OCI-LY1 (cell line): ENCODE results near the gene MYO5B.

ENCODE experiments used
- H2AFZ ChIP-seq: fragments of 200-600 bp; sonication (generic), shearing (Covaris generic); 2 replicates; pipeline ENCODE4 v1.6.0; 2014; ENCODE audit warnings: antibody characterized with exemption, mild to moderate bottlenecking, low read length
- H3F3A ChIP-seq: fragments of 200-600 bp; sonication (generic), shearing (Covaris generic); 2 replicates; pipeline ENCODE4 v1.6.0; 2014; ENCODE audit warnings: mild to moderate bottlenecking, antibody characterized with exemption, low read length, moderate library complexity; ENCODE audit not compliant: insufficient read depth
- H3K27ac ChIP-seq: fragments of 200-600 bp; sonication (generic); 2 replicates; pipeline ENCODE4 v1.5.1; 2014; ENCODE audit warnings: low read length, mixed run types, mild to moderate bottlenecking, low read depth; ENCODE audit not compliant: poor library complexity, severe bottlenecking
- H3K27me3 ChIP-seq: fragments of 200-600 bp; sonication (generic); 2 replicates; pipeline ENCODE4 v1.6.0; 2014; ENCODE audit warnings: antibody characterized with exemption, mild to moderate bottlenecking, low read length, moderate library complexity; ENCODE audit not compliant: insufficient read depth
- H3K36me3 ChIP-seq: fragments of 200-600 bp; sonication (generic); 2 replicates; pipeline ENCODE4 v1.6.1; 2014; ENCODE audit warnings: mild to moderate bottlenecking, antibody characterized with exemption, low read length, moderate library complexity, mixed read lengths; ENCODE audit not compliant: insufficient read depth
- H3K4me1 ChIP-seq: fragments of 200-600 bp; sonication (generic); 2 replicates; pipeline ENCODE4 v1.5.1; 2014; ENCODE audit warnings: mild to moderate bottlenecking, low read length, moderate library complexity; ENCODE audit not compliant: insufficient read depth, severe bottlenecking
- H3K4me2 ChIP-seq: fragments of 200-600 bp; sonication (generic), shearing (Covaris generic); 2 replicates; pipeline ENCODE4 v1.6.1; 2014; ENCODE audit warnings: low read length
- H3K4me3 ChIP-seq: fragments of 200-600 bp; sonication (generic); 2 replicates; pipeline ENCODE4 v1.5.1; 2014; ENCODE audit warnings: low read length, low read depth, mild to moderate bottlenecking, mixed read lengths; ENCODE audit not compliant: poor library complexity, severe bottlenecking
- H3K79me2 ChIP-seq: fragments of 200-600 bp; shearing (Covaris generic); 2 replicates; pipeline ENCODE4 v1.6.1; 2016; ENCODE audit warnings: mixed run types, low read length, mixed read lengths; ENCODE audit not compliant: insufficient read depth
- H3K9ac ChIP-seq: fragments of 200-600 bp; sonication (generic), shearing (Covaris generic); 2 replicates; pipeline ENCODE4 v1.6.1; 2014; ENCODE audit warnings: mild to moderate bottlenecking, low read length, mixed read lengths
- H3K9me2 ChIP-seq: fragments of 200-600 bp; sonication (generic), shearing (Covaris generic); 2 replicates; pipeline ENCODE4 v1.6.1; 2014; ENCODE audit warnings: low read depth, mild to moderate bottlenecking, low read length, mixed read lengths
- H3K9me3 ChIP-seq: fragments of 200-600 bp; shearing (Covaris generic); 2 replicates; pipeline ENCODE4 v1.6.1; 2014; ENCODE audit warnings: low read length, mixed read lengths
- H4K20me1 ChIP-seq: fragments of 200-600 bp; sonication (generic), shearing (Covaris generic); 2 replicates; pipeline ENCODE4 v1.6.0; 2016; ENCODE audit warnings: mild to moderate bottlenecking, low read length; ENCODE audit not compliant: insufficient read depth
- EZH2 ChIP-seq: fragments of 200-600 bp; sonication (generic), shearing (Covaris generic); IDR thresholded peaks from 2 replicates; pipeline ENCODE4 v1.8.0; 2017; ENCODE audit warnings: borderline replicate concordance, mixed run types, mild to moderate bottlenecking, antibody characterized with exemption, low read length, moderate library complexity, mixed read lengths
- TF ChIP-seq, protein P1 (sequence below): fragments of 200-600 bp; sonication (generic), shearing (Covaris generic); IDR thresholded peaks from 2 replicates; pipeline ENCODE4 v1.5.1; 2017; ENCODE audit warnings: mild to moderate bottlenecking, antibody characterized with exemption, low read length, moderate library complexity, mixed read lengths

Gene MYO5B

DNA sequence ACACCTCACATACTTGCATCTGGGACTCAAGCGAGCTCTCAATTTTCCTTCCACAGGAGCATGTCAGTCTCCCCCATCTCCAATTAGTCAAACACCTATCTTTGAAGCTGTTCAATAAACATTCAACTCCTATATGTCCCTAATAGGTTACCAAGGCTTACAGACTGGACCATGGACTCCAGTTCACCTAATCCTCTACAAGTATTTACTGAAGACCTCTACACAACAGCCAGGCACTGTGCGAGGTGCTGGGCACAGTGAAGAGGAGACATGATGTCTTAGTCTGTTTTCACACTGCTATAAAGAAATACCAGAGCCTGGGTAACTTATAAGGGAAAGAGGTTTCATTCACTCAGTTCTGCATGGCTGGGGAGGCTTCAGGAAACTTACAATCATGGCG, 129.9 kb downstream of the MYO5B start:
- H3K9me2 ChIP-seq, result no peaks in the 10 kb centered on the region
- H3K9me3 ChIP-seq, result no peaks in the 10 kb centered on the region
- no peaks in the 10 kb centered on the region for H3F3A ChIP-seq
- H3K4me1 ChIP-seq, result no peaks in the 10 kb centered on the region
- H3K27ac ChIP-seq, result no peak overlapping the region
- no peak overlapping the region for H2AFZ ChIP-seq
- H3K79me2 ChIP-seq, result no peaks in the 10 kb centered on the region
- no peaks in the 10 kb centered on the region for H4K20me1 ChIP-seq
- H3K9ac ChIP-seq, result no peak overlapping the region
- no peaks in the 10 kb centered on the region for H3K36me3 ChIP-seq
- H3K27me3 ChIP-seq, result no peaks in the 10 kb centered on the region
- TF ChIP-seq EZH2, result no peak
- TF ChIP-seq, protein P1, sequence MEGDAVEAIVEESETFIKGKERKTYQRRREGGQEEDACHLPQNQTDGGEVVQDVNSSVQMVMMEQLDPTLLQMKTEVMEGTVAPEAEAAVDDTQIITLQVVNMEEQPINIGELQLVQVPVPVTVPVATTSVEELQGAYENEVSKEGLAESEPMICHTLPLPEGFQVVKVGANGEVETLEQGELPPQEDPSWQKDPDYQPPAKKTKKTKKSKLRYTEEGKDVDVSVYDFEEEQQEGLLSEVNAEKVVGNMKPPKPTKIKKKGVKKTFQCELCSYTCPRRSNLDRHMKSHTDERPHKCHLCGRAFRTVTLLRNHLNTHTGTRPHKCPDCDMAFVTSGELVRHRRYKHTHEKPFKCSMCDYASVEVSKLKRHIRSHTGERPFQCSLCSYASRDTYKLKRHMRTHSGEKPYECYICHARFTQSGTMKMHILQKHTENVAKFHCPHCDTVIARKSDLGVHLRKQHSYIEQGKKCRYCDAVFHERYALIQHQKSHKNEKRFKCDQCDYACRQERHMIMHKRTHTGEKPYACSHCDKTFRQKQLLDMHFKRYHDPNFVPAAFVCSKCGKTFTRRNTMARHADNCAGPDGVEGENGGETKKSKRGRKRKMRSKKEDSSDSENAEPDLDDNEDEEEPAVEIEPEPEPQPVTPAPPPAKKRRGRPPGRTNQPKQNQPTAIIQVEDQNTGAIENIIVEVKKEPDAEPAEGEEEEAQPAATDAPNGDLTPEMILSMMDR, result no peak
- H3K4me3 ChIP-seq, result no peak overlapping the region
- H3K4me2 ChIP-seq, result no peak overlapping the region

DNA sequence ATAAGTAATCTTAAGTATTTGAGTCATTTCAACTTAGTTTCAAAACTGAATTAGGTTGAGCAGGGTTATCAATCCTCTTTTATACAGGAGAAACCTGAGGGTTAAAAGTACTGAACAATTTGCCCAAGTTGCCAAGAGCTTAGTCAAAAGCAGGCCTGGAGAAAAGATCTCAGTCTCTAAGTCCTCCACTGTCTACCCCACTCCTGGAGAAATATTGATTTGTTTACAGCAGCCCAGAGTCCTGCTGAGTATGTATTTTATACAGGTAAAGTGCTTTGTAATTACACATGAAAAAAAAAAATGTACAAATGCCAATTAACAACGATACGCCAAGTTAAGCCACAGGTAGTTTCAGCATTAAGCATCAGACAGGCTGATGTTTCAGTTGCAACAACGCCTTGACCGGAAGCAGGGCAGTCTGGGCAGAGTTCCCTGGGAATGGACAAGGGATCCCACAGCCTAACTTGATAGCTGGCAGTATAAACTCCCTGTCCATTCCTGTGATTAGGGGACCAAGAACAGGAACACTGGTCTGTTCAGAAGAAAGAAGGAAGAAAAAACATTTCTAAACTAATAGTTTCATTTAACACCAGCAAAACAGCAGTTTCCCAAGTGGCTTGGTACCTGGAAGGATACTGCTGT, 132.9 kb downstream of the MYO5B start:
- H3K4me3 ChIP-seq, result no peak overlapping the region
- H2AFZ ChIP-seq, result no peak overlapping the region
- H3F3A ChIP-seq, result no peaks in the 10 kb centered on the region
- no peaks in the 10 kb centered on the region for H3K9me3 ChIP-seq
- no peaks in the 10 kb centered on the region for H4K20me1 ChIP-seq
- H3K9ac ChIP-seq, result no peak overlapping the region
- no peaks in the 10 kb centered on the region for H3K9me2 ChIP-seq
- H3K27me3 ChIP-seq, result no peaks in the 10 kb centered on the region
- no peaks in the 10 kb centered on the region for H3K36me3 ChIP-seq
- no peaks in the 10 kb centered on the region for H3K4me1 ChIP-seq
- no peaks in the 10 kb centered on the region for H3K79me2 ChIP-seq
- no peak overlapping the region for H3K4me2 ChIP-seq
- TF ChIP-seq EZH2, result no peak
- TF ChIP-seq, protein P1, result no peak
- no peak overlapping the region for H3K27ac ChIP-seq

DNA sequence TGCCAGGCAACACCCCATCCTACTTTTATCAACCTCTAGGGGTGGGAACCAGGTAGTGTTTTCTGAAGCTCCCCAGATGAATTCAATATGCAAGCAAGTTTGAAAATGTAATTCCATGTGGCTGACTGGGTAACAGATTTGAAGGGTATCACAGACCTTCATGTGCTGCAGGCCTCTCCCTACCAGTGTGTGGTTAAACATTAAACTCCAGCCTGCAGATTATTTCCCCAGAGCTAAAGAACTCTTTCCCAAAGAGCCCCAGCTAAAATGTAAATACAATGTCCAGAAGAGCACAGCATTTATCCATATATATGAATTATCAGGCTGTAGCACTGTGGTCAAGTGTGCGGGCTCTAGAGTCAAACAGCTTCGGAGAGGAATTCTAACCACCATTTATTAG, 134.1 kb downstream of the MYO5B start:
- H3K27ac ChIP-seq, result no peak overlapping the region
- H3K9me3 ChIP-seq, result no peaks in the 10 kb centered on the region
- H3K4me1 ChIP-seq, result no peaks in the 10 kb centered on the region
- no peaks in the 10 kb centered on the region for H3K79me2 ChIP-seq
- H3K27me3 ChIP-seq, result no peaks in the 10 kb centered on the region
- H3K9ac ChIP-seq, result no peak overlapping the region
- H3K4me2 ChIP-seq, result no peak overlapping the region
- no peak overlapping the region for H2AFZ ChIP-seq
- no peak overlapping the region for H3K4me3 ChIP-seq
- H3K9me2 ChIP-seq, result no peaks in the 10 kb centered on the region
- no peak for TF ChIP-seq EZH2
- TF ChIP-seq, protein P1, result no peak
- no peaks in the 10 kb centered on the region for H4K20me1 ChIP-seq
- no peaks in the 10 kb centered on the region for H3K36me3 ChIP-seq
- H3F3A ChIP-seq, result no peaks in the 10 kb centered on the region
